ENCODE measurements around the gene NLRP14. TPM values are rescaled to one million over a fixed set of nuclear protein-coding genes. Genes with fewer than 3 reads are reported as not detected.

NLRP14 gene
- total and polyA plus RNA-seq, 2 donors (not counting 3 experiments of a cell fraction or from before 2014, with no cell fraction given): 0.24 to 0.26 TPM

DNA sequence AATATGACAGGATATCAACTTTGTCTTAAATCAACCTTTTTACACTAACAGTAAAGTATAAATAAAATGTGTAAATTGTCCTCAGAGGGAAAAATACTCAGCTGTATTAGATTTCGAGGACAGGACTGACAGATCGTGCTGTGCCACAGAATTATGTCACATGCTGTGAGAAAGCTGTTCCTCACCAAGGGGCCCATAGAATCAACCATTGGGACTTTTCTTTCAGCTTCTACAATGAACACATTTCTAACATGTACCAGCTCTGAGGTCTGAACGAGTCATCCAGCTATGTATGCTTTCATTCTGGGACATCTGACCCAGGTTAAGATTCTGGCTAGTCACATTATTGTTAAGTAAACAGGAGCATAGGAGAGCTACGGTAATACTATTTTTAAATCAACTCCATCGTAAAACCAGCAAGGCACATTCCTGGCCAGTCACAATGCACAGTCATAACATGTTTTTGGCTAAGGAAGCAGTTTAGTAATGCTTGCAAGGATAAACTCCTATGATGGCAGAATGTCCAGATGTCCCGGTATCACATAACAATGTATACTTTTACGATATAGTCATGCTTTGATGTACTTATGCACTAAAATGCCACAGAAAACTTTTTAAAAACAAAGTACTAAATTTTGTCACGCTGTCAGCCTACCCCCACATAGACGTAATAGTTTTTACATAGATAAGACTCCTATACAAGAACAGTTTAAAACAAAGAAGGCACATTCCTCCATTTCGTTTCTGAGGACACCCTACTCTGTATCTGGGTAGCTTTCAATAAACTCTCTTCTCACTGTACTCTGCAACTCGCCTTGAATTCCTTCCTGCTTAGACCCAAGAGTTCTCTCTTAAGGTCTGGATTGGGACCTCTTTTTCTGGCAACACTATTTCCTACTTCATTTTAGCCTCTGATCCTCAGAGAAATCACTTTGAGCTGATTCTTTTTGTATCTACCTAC, 27.5 kb upstream of the NLRP14 start:
- POLR2A ChIA-PET: no interaction called here
- intact Hi-C loops (cut with micrococcal nuclease): loop anchor here (5.0 kb wide), 1 partner anchor 65 kb away; the partner anchor contains the start of gene ZNF215
- CTCF ChIA-PET: interaction anchor here (1.9 kb wide), 1 partner anchor 180 kb away, joined by 6 read pairs; no protein-coding TSS in a partner anchor
- Histone ChIP-seq H3K4me3 (replicated peaks in 1 of 3; ENCODE audit: insufficient read depth in 1 of 3, low read depth in 1 of 3, low read length in 3 of 3) (no peak overlapping the region), H3K9me1 (replicated peaks; ENCODE audit: control insufficient read depth, extremely low read depth, insufficient read depth, low read length) (no peaks in the 10 kb centered on the region), H3K4me2 (ENCODE audit: insufficient read depth, low read length) (no peak overlapping the region), H3K4me1 (ENCODE audit: control insufficient read depth, extremely low read depth, insufficient read depth, low read length) (no peaks in the 10 kb centered on the region), H4K20me1 (replicated peaks; ENCODE audit: control insufficient read depth, extremely low read depth, insufficient read depth, low read length) (no peaks in the 10 kb centered on the region), H3K9me3 (replicated peaks; ENCODE audit: control insufficient read depth, insufficient read depth, low read length) (no peaks in the 10 kb centered on the region), H3K9ac (replicated peaks; ENCODE audit: extremely low read depth, insufficient read depth, low read length) (no peak overlapping the region), H3K27me3 (ENCODE audit: control insufficient read depth in 2 of 2, insufficient read depth in 2 of 2, low read length in 2 of 2) (no peaks in the 10 kb centered on the region), H2AFZ (ENCODE audit: low read depth, low read length) (peak overlapping the region; percentile 28), H3K27ac (ENCODE audit: insufficient read depth, low read depth, low read length) (no peak overlapping the region), H3K79me2 (ENCODE audit: control insufficient read depth, insufficient read depth, low read length) (no peaks in the 10 kb centered on the region), H3K36me3 (ENCODE audit: control insufficient read depth in 2 of 2, extremely low read depth in 1 of 2, insufficient read depth in 2 of 2, low read length in 2 of 2) (no peaks in the 10 kb centered on the region)
- dilution Hi-C loops (cut with MboI; ENCODE audit: extremely low pct_ligation_motif_present, low sequenced_read_pairs): no loop called here
- DNase-seq (ENCODE audit: low read depth, low spot score) (peak; percentile 67), FAIRE-seq (no peak)
- TF ChIP-seq GATA2 (IDR thresholded peaks at IDR 0.05; ENCODE audit: insufficient read depth, insufficient read length, low read depth, low read length) (no peak), FOS (IDR thresholded peaks at IDR 0.05; ENCODE audit: borderline replicate concordance, insufficient read depth, low read length) (no peak), POLR2AphosphoS5 (IDR thresholded peaks at IDR 0.05; ENCODE audit: insufficient read depth, low read depth, low read length) (no peak), JUN (IDR thresholded peaks at IDR 0.05; ENCODE audit: borderline replicate concordance, insufficient read depth, insufficient read length, low read depth) (no peak), POLR2A (IDR thresholded peaks at IDR 0.05; ENCODE audit: low read depth, low read length) (no peak), MYC (IDR thresholded peaks at IDR 0.05; ENCODE audit: low read depth, low read length) (no peak), EZH2 (IDR thresholded peaks at IDR 0.05; ENCODE audit: borderline replicate concordance, low read depth, low read length, severe bottlenecking) (no peak)
- TF ChIP-seq, protein P1, sequence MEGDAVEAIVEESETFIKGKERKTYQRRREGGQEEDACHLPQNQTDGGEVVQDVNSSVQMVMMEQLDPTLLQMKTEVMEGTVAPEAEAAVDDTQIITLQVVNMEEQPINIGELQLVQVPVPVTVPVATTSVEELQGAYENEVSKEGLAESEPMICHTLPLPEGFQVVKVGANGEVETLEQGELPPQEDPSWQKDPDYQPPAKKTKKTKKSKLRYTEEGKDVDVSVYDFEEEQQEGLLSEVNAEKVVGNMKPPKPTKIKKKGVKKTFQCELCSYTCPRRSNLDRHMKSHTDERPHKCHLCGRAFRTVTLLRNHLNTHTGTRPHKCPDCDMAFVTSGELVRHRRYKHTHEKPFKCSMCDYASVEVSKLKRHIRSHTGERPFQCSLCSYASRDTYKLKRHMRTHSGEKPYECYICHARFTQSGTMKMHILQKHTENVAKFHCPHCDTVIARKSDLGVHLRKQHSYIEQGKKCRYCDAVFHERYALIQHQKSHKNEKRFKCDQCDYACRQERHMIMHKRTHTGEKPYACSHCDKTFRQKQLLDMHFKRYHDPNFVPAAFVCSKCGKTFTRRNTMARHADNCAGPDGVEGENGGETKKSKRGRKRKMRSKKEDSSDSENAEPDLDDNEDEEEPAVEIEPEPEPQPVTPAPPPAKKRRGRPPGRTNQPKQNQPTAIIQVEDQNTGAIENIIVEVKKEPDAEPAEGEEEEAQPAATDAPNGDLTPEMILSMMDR (IDR thresholded peaks at IDR 0.05; ENCODE audit: extremely low read depth in 1 of 2, insufficient read depth in 1 of 2, low read depth in 1 of 2, low read length in 2 of 2): no peak
- TF ChIP-seq, protein P2, sequence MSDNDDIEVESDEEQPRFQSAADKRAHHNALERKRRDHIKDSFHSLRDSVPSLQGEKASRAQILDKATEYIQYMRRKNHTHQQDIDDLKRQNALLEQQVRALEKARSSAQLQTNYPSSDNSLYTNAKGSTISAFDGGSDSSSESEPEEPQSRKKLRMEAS (IDR thresholded peaks at IDR 0.05; ENCODE audit: insufficient read depth, insufficient read length): no peak
- no TSS peak for BruUV-seq (replicated peaks)
